Heart left ventricle (tissue), 13 donors: ENCODE results near the gene WDTC1.

Experiments
- POLR2A ChIP-seq, 2 donors: fragments of 450-650 bp; IDR thresholded peaks; one replicate each; pipeline ENCODE4 v1.6.1; 2017; ENCODE audit warnings: antibody characterized with exemption in 2 of 2, mild to moderate bottlenecking in 2 of 2, moderate library complexity in 2 of 2
- TF ChIP-seq, protein P1 (sequence below), 12 donors: fragments of 200-600 bp; sonication (generic) in 4 of 12; IDR thresholded peaks; one replicate each; pipeline versions ENCODE4 v1.5.0 to v1.8.0; 2018 to 2022; ENCODE audit warnings: antibody characterized with exemption in 12 of 12, mild to moderate bottlenecking in 5 of 12
- donor health status: ischemic (EF 13 %, LVEDD 7.1; RV severe dilation, severe dysfunction).
- donor health status: DM: no; HTN: yes; CAD: no.
- donor health status: DM: no; HTN: no; CAD: no.
- donor health status: ischemic (EF 25% LVEDD 6.9; RV normal size, moderate dysfunction).
- donor health status: ischemic (EF 25% LVEDD 5.7; RV mildly dilated, moderate dysfunction).
- donor health status: ischemic (EF 35%, LVEDD 5.7; RV mildly dilated, moderate dysfunction).
- donor health status: nonischemic (EF 11% LVEDD 7.7; RV severe dilation, severe dysfunction).
- donor health status: DM: yes; HTN: yes; CAD: no.
- donor health status: PGD.
- donor health status: ischemic (EF 29% LVEDD 5.4; RV normal size, mild dysfunction).
- donor health status: nonischemic (EF 23%, LVEDD 6.1; RV moderate dilation, normal function).

DNA sequence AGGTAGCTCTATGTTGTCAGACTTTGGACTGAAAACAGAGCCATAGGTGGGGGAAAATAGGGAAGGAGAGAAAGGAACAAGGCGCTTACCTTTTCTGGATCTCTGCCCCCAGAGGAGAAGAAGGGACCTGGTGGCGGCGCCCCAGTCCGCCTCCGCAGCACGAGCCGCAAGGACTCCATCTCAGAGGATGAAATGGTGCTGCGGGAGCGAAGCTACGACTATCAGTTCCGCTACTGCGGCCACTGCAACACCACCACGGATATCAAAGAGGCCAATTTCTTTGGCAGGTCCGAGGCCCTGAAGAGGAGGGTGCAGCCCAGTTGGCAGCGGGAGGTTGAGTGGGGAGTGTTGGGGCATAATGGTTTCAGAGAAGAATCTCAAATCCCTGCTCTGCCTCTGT lies 69.1 kb downstream of the WDTC1 start:
- no peak for TF ChIP-seq POLR2A (IDR thresholded peaks at IDR 0.05)
- TF ChIP-seq, protein P1, sequence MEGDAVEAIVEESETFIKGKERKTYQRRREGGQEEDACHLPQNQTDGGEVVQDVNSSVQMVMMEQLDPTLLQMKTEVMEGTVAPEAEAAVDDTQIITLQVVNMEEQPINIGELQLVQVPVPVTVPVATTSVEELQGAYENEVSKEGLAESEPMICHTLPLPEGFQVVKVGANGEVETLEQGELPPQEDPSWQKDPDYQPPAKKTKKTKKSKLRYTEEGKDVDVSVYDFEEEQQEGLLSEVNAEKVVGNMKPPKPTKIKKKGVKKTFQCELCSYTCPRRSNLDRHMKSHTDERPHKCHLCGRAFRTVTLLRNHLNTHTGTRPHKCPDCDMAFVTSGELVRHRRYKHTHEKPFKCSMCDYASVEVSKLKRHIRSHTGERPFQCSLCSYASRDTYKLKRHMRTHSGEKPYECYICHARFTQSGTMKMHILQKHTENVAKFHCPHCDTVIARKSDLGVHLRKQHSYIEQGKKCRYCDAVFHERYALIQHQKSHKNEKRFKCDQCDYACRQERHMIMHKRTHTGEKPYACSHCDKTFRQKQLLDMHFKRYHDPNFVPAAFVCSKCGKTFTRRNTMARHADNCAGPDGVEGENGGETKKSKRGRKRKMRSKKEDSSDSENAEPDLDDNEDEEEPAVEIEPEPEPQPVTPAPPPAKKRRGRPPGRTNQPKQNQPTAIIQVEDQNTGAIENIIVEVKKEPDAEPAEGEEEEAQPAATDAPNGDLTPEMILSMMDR (IDR thresholded peaks at IDR 0.05), result no peak
